Ascending aorta (tissue), 2 donors: ENCODE measurements around the gene DIAPH2. TPM values are rescaled to one million over a fixed set of nuclear protein-coding genes. Genes with fewer than 3 reads are reported as not detected.

Source experiments
- DNase-seq, 2 donors: peaks; one replicate each; pipeline ENCODE4 v3.0.0-alpha.2; 2019; ENCODE audit warnings: low spot score in 2 of 2
- H3K27ac ChIP-seq, 2 donors: fragments of 200-600 bp; sonication (generic); one replicate each; pipeline ENCODE4 v1.5.1; 2016 to 2017; ENCODE audit warnings: mild to moderate bottlenecking in 1 of 2
- H3K27me3 ChIP-seq: fragments of 200-600 bp; sonication (generic); one replicate; pipeline ENCODE4 v1.5.1; 2017
- H3K36me3 ChIP-seq, 2 donors: fragments of 200-600 bp; sonication (generic); one replicate each; pipeline ENCODE4 v1.5.1; 2016
- H3K4me1 ChIP-seq, 2 donors: fragments of 200-600 bp; sonication (generic); one replicate each; pipeline ENCODE4 v1.5.1; 2016 to 2017; ENCODE audit warnings: mild to moderate bottlenecking in 1 of 2
- H3K4me3 ChIP-seq, 2 donors: fragments of 200-600 bp; sonication (generic); one replicate each; pipeline ENCODE4 v1.5.1; 2016 to 2017; ENCODE audit warnings: mild to moderate bottlenecking in 1 of 2
- H3K9me3 ChIP-seq, 2 donors: fragments of 200-600 bp; sonication (generic); one replicate each; pipeline ENCODE4 v1.5.1; 2016
- CTCF ChIP-seq, 3 experiments: fragments of 200-600 bp in 2 of 3; fragments of 450-650 bp in 1 of 3; sonication (generic) in 2 of 3; IDR thresholded peaks; one replicate each; pipeline ENCODE4 v1.5.1; 2016 to 2019; ENCODE audit warnings: antibody characterized with exemption in 3 of 3, mild to moderate bottlenecking in 1 of 3, moderate library complexity in 1 of 3
- intact Hi-C: fragments of 100-400 bp; cut with DNase I; formaldehyde crosslinking; loops from one replicate; pipeline ENCODE4 v1.15.1; 2023
- total RNA-seq: library from RNA; depleted of rRNA; stranded (reverse); fragments of >200 nt; gene quantifications from one replicate; pipeline ENCODE4 v1.1.0, GENCODE V29; 2016

The DIAPH2 gene
- total RNA-seq, 1 donor from 2014 or later = 27.9 TPM

- intact Hi-C loops = no loop called here
- no peaks in the 10 kb centered on the region for H3K4me1 ChIP-seq
- DNase-seq = no peak
- no peak overlapping the region for H3K4me3 ChIP-seq
- H3K9me3 ChIP-seq = no peaks in the 10 kb centered on the region
- no peaks in the 10 kb centered on the region for H3K27me3 ChIP-seq
- no peak for TF ChIP-seq CTCF (IDR thresholded peaks at IDR 0.05)
- no peaks in the 10 kb centered on the region for H3K36me3 ChIP-seq
- H3K27ac ChIP-seq = no peak overlapping the region
Observed at GRCh38 chrX:97260679-97261078, 576.0 kb downstream of the DIAPH2 start.

- intact Hi-C loops = no loop called here
- Histone ChIP-seq H3K27me3 (no peaks in the 10 kb centered on the region), H3K4me1 (no peaks in the 10 kb centered on the region), H3K4me3 (no peak overlapping the region), H3K36me3 (no peaks in the 10 kb centered on the region), H3K27ac (no peak overlapping the region), H3K9me3 (no peaks in the 10 kb centered on the region)
- TF ChIP-seq CTCF (IDR thresholded peaks at IDR 0.05) = no peak
- no peak for DNase-seq
Observed at GRCh38 chrX:97266406-97267121, 581.9 kb downstream of the DIAPH2 start.

GRCh38 chrX:97267396-97268181 lies 582.9 kb downstream of the DIAPH2 start:
- DNase-seq = no peak
- intact Hi-C loops = no loop called here
- no peak for TF ChIP-seq CTCF (IDR thresholded peaks at IDR 0.05)
- Histone ChIP-seq H3K4me1 (no peaks in the 10 kb centered on the region), H3K4me3 (no peak overlapping the region), H3K27me3 (no peaks in the 10 kb centered on the region), H3K36me3 (no peaks in the 10 kb centered on the region), H3K27ac (no peak overlapping the region), H3K9me3 (no peaks in the 10 kb centered on the region)

GRCh38 chrX:97268182-97268680 lies 583.6 kb downstream of the DIAPH2 start:
- Histone ChIP-seq H3K9me3 (no peaks in the 10 kb centered on the region), H3K4me3 (no peak overlapping the region), H3K36me3 (no peaks in the 10 kb centered on the region), H3K27me3 (no peaks in the 10 kb centered on the region), H3K4me1 (no peaks in the 10 kb centered on the region), H3K27ac (no peak overlapping the region)
- no peak for DNase-seq
- intact Hi-C loops = no loop called here
- TF ChIP-seq CTCF (IDR thresholded peaks at IDR 0.05) = no peak

GRCh38 chrX:97284531-97284930 lies 599.9 kb downstream of the DIAPH2 start:
- intact Hi-C loops = no loop called here
- Histone ChIP-seq H3K36me3 (no peaks in the 10 kb centered on the region), H3K4me1 (no peaks in the 10 kb centered on the region), H3K27me3 (no peaks in the 10 kb centered on the region), H3K4me3 (no peak overlapping the region), H3K9me3 (no peaks in the 10 kb centered on the region), H3K27ac (no peak overlapping the region)
- no peak for DNase-seq
- no peak for TF ChIP-seq CTCF (IDR thresholded peaks at IDR 0.05)
